ENCODE measurements around the gene ZNF853. TPM values are rescaled to one million over a fixed set of nuclear protein-coding genes. Genes with fewer than 3 reads are reported as not detected.

Gene ZNF853
- total RNA-seq, 2 donors from 2014 or later: 16.5 to 17.2 TPM

GRCh38 chr7:6639032-6639431 is 23.6 kb downstream of the ZNF853 start:
- no peaks in the 10 kb centered on the region for H3K27me3 ChIP-seq (replicated peaks; ENCODE audit: insufficient read depth)
- intact Hi-C loops (cut with DNase I): loop anchor here (5.0 kb wide), 1 partner anchor 68 kb away; the partner anchor contains the start of gene ZNF12
- no peak for TF ChIP-seq POLR2A (IDR thresholded peaks at IDR 0.05)
- no peak for TF ChIP-seq CTCF (IDR thresholded peaks at IDR 0.05)
- TF ChIP-seq POLR2AphosphoS5 (IDR thresholded peaks at IDR 0.05): no peak
- peaks cover 0 to 16% of the 10 kb centered on the region in 2 donors for H3K36me3 ChIP-seq
- H3K9me3 ChIP-seq: no peaks in the 10 kb centered on the region
- no peak overlapping the region for H3K4me3 ChIP-seq
- no peak for DNase-seq (ENCODE audit: low spot score)
- H3K4me1 ChIP-seq (replicated peaks): peaks cover 6% of the 10 kb centered on the region
- WGBS: 77% methylated on average over 4 of the region's 4 CpGs
- no peak overlapping the region for H3K27ac ChIP-seq

- H3K36me3 ChIP-seq: peaks cover 5 to 19% of the 10 kb centered on the region in 2 donors
- no peak for TF ChIP-seq CTCF (IDR thresholded peaks at IDR 0.05)
- TF ChIP-seq POLR2A (IDR thresholded peaks at IDR 0.05): no peak
- DNase-seq (ENCODE audit: low spot score): no peak
- H3K4me1 ChIP-seq (replicated peaks): peaks cover 6% of the 10 kb centered on the region
- H3K4me3 ChIP-seq: no peak overlapping the region
- WGBS: 87% methylated on average over 11 of the region's 11 CpGs
- intact Hi-C loops (cut with DNase I): loop anchor here (5.0 kb wide), 1 partner anchor 68 kb away; the partner anchor contains the start of gene ZNF12
- H3K27ac ChIP-seq: no peak overlapping the region
- no peaks in the 10 kb centered on the region for H3K9me3 ChIP-seq
- no peaks in the 10 kb centered on the region for H3K27me3 ChIP-seq (replicated peaks; ENCODE audit: insufficient read depth)
Measured at GRCh38 chr7:6639627-6640026, 24.2 kb downstream of the ZNF853 start.

GRCh38 chr7:6640246-6640721 is 24.9 kb downstream of the ZNF853 start:
- H3K4me3 ChIP-seq: no peak overlapping the region
- 67% methylated on average over 11 of the region's 11 CpGs for WGBS
- H3K27me3 ChIP-seq (replicated peaks; ENCODE audit: insufficient read depth): no peaks in the 10 kb centered on the region
- no peak for DNase-seq (ENCODE audit: low spot score)
- peaks cover 7 to 26% of the 10 kb centered on the region in 2 donors for H3K36me3 ChIP-seq
- intact Hi-C loops (cut with DNase I): no loop called here
- no peak for TF ChIP-seq POLR2A (IDR thresholded peaks at IDR 0.05)
- no peak for TF ChIP-seq POLR2AphosphoS5 (IDR thresholded peaks at IDR 0.05)
- TF ChIP-seq CTCF (IDR thresholded peaks at IDR 0.05): no peak
- H3K4me1 ChIP-seq (replicated peaks): peaks cover 6% of the 10 kb centered on the region
- H3K27ac ChIP-seq: no peak overlapping the region
- H3K9me3 ChIP-seq: no peaks in the 10 kb centered on the region

- TF ChIP-seq POLR2AphosphoS5 (IDR thresholded peaks at IDR 0.05): no peak
- intact Hi-C loops (cut with DNase I): no loop called here
- H3K9me3 ChIP-seq: no peaks in the 10 kb centered on the region
- H3K4me1 ChIP-seq (replicated peaks): peaks cover 6% of the 10 kb centered on the region
- no peak overlapping the region for H3K4me3 ChIP-seq
- 89% methylated on average over 15 of the region's 15 CpGs for WGBS
- no peaks in the 10 kb centered on the region for H3K27me3 ChIP-seq (replicated peaks; ENCODE audit: insufficient read depth)
- no peak for DNase-seq (ENCODE audit: low spot score)
- H3K36me3 ChIP-seq: peaks cover 7 to 27% of the 10 kb centered on the region in 2 donors
- no peak overlapping the region for H3K27ac ChIP-seq
Measured at GRCh38 chr7:6641305-6642035, 26.1 kb downstream of the ZNF853 start.

- H3K9me3 ChIP-seq: no peaks in the 10 kb centered on the region
- 88% methylated on average over 24 of the region's 24 CpGs for WGBS
- DNase-seq (ENCODE audit: low spot score): no peak
- intact Hi-C loops (cut with DNase I): no loop called here
- H3K27me3 ChIP-seq (replicated peaks; ENCODE audit: insufficient read depth): no peaks in the 10 kb centered on the region
- peaks cover 6% of the 10 kb centered on the region for H3K4me1 ChIP-seq (replicated peaks)
- H3K27ac ChIP-seq: no peak overlapping the region
- H3K4me3 ChIP-seq: no peak overlapping the region
- peaks cover 7 to 27% of the 10 kb centered on the region in 2 donors for H3K36me3 ChIP-seq
- TF ChIP-seq POLR2A (IDR thresholded peaks at IDR 0.05): no peak
- TF ChIP-seq CTCF (IDR thresholded peaks at IDR 0.05): no peak
- TF ChIP-seq POLR2AphosphoS5 (IDR thresholded peaks at IDR 0.05): no peak
Measured at GRCh38 chr7:6642239-6642839, 26.9 kb downstream of the ZNF853 start.

Measured in prostate gland (tissue), 2 donors.